H9 (cell line): Measurements from ENCODE around the gene TRABD. TPM values are rescaled to one million over a fixed set of nuclear protein-coding genes. Genes with fewer than 3 reads are reported as not detected.

Experiments
- DNase-seq: peaks from one replicate; pipeline ENCODE4 v3.0.0-alpha.2; 2017
- H2AFZ ChIP-seq: one replicate; pipeline ENCODE4 v1.6.1; 2013; ENCODE audit warnings: mild to moderate bottlenecking, low read length, control low read depth, moderate library complexity
- H2AK5ac ChIP-seq: 2 replicates; pipeline ENCODE4 v1.6.1; 2013; ENCODE audit warnings: low read length, control low read depth, mixed read lengths; ENCODE audit not compliant: insufficient read length
- H2BK120ac ChIP-seq: one replicate; pipeline ENCODE4 v1.6.1; 2013; ENCODE audit warnings: low read depth, mild to moderate bottlenecking, low read length, control low read depth, inconsistent platforms; ENCODE audit not compliant: poor library complexity, severe bottlenecking
- H2BK12ac ChIP-seq: 2 replicates; pipeline ENCODE4 v1.6.1; 2013; ENCODE audit warnings: low read length, control low read depth, mixed read lengths, low read depth; ENCODE audit not compliant: insufficient read length
- H2BK15ac ChIP-seq: 2 replicates; pipeline ENCODE4 v1.6.1; 2013; ENCODE audit warnings: low read depth, low read length, control low read depth
- H2BK20ac ChIP-seq: one replicate; pipeline ENCODE4 v1.6.1; 2013; ENCODE audit warnings: low read depth, mild to moderate bottlenecking, low read length, control low read depth, inconsistent platforms; ENCODE audit not compliant: poor library complexity, severe bottlenecking
- H2BK5ac ChIP-seq: 2 replicates; pipeline ENCODE4 v1.6.1; 2013; ENCODE audit warnings: low read length, control low read depth, mixed read lengths; ENCODE audit not compliant: insufficient read length
- H3K14ac ChIP-seq: 2 replicates; pipeline ENCODE4 v1.6.1; 2013; ENCODE audit warnings: low read length, control low read depth; ENCODE audit not compliant: insufficient read depth
- H3K18ac ChIP-seq: 2 replicates; pipeline ENCODE4 v1.6.1; 2013; ENCODE audit warnings: low read depth, mild to moderate bottlenecking, mixed read lengths, low read length, control low read depth; ENCODE audit not compliant: insufficient read length
- H3K23ac ChIP-seq: 2 replicates; pipeline ENCODE4 v1.6.1; 2013; ENCODE audit warnings: low read length, control low read depth, mixed read lengths, low read depth; ENCODE audit not compliant: insufficient read length
- H3K23me2 ChIP-seq: 2 replicates; pipeline ENCODE4 v1.6.1; 2013; ENCODE audit warnings: low read depth, mild to moderate bottlenecking, mixed read lengths, low read length, control low read depth; ENCODE audit not compliant: insufficient read length, poor library complexity, severe bottlenecking
- H3K27ac ChIP-seq: 2 replicates; pipeline ENCODE4 v1.5.1; 2013; ENCODE audit warnings: low read length, control low read depth, mixed read lengths, low read depth; ENCODE audit not compliant: insufficient read length
- H3K27me3 ChIP-seq: 2 replicates; pipeline ENCODE4 v1.6.1; 2013; ENCODE audit warnings: low read length, control low read depth, inconsistent platforms; ENCODE audit not compliant: insufficient read depth
- H3K4ac ChIP-seq: 2 replicates; pipeline ENCODE4 v1.6.1; 2013; ENCODE audit warnings: low read depth, mild to moderate bottlenecking, control low read depth, inconsistent platforms, low read length, moderate library complexity
- H3K4me1 ChIP-seq: 2 replicates; pipeline ENCODE4 v1.6.1; 2013; ENCODE audit warnings: low read length, control low read depth, inconsistent platforms; ENCODE audit not compliant: insufficient read depth
- H3K4me2 ChIP-seq: 2 replicates; pipeline ENCODE4 v1.6.1; 2013; ENCODE audit warnings: low read length, control low read depth, mixed read lengths; ENCODE audit not compliant: insufficient read length, insufficient read depth
- H3K56ac ChIP-seq: 2 replicates; pipeline ENCODE4 v1.6.1; 2013; ENCODE audit warnings: low read depth, mild to moderate bottlenecking, mixed read lengths, low read length, control low read depth; ENCODE audit not compliant: insufficient read length
- H3K79me1 ChIP-seq: 2 replicates; pipeline ENCODE4 v1.6.1; 2013; ENCODE audit warnings: low read depth, mild to moderate bottlenecking, moderate library complexity, low read length, control low read depth, inconsistent platforms; ENCODE audit not compliant: insufficient read depth, poor library complexity, severe bottlenecking
- H3K79me2 ChIP-seq: 2 replicates; pipeline ENCODE4 v1.6.1; 2013; ENCODE audit warnings: low read length, control low read depth, inconsistent platforms; ENCODE audit not compliant: insufficient read depth
- H3K9ac ChIP-seq: 2 replicates; pipeline ENCODE4 v1.6.1; 2013; ENCODE audit warnings: low read length, control low read depth, mixed read lengths; ENCODE audit not compliant: insufficient read length; ENCODE audit errors: extremely low read depth
- H3K9me3 ChIP-seq: one replicate; pipeline ENCODE4 v1.6.1; 2013; ENCODE audit warnings: low read depth, low read length, inconsistent platforms; ENCODE audit not compliant: control insufficient read depth
- H3T11ph ChIP-seq: one replicate; pipeline ENCODE4 v1.6.1; 2013; ENCODE audit warnings: mild to moderate bottlenecking, low read length, control low read depth, inconsistent platforms
- H4K20me1 ChIP-seq: one replicate; pipeline ENCODE4 v1.6.1; 2013; ENCODE audit not compliant: control insufficient read depth, insufficient read length, insufficient read depth
- H4K5ac ChIP-seq: 2 replicates; pipeline ENCODE4 v1.6.1; 2013; ENCODE audit warnings: low read depth, mild to moderate bottlenecking, mixed read lengths, low read length, control low read depth; ENCODE audit not compliant: insufficient read length
- H4K8ac ChIP-seq: replicated peaks from 2 replicates; pipeline ENCODE4 v1.6.1; 2013; ENCODE audit warnings: low read length, control low read depth, mixed read lengths, low read depth; ENCODE audit not compliant: insufficient read length
- H4K91ac ChIP-seq: 2 replicates; pipeline ENCODE4 v1.6.1; 2013; ENCODE audit warnings: low read depth, mild to moderate bottlenecking, moderate library complexity, mixed read lengths, low read length, control low read depth; ENCODE audit not compliant: insufficient read length
- H3K27ac Mint-ChIP-seq, 3 experiments: 2 replicates in 2 of 3; 3 replicates in 1 of 3; pipeline ENCODE4 v1.8.0; 2020 to 2021; ENCODE audit warnings: mixed read lengths in 3 of 3, mild to moderate bottlenecking in 1 of 3, moderate library complexity in 1 of 3
- H3K27me3 Mint-ChIP-seq: 2 replicates; pipeline ENCODE4 v1.8.0; 2021; ENCODE audit warnings: low read depth, mild to moderate bottlenecking, moderate library complexity, mixed read lengths
- H3K36me3 Mint-ChIP-seq, 3 experiments: 2 replicates in 2 of 3; 3 replicates in 1 of 3; pipeline ENCODE4 v1.8.0; 2020 to 2021; ENCODE audit warnings: low read depth in 3 of 3, mixed read lengths in 3 of 3; ENCODE audit not compliant: insufficient read depth in 1 of 3
- H3K4me1 Mint-ChIP-seq, 2 experiments: 2 replicates each; pipeline ENCODE4 v1.8.0; 2020; ENCODE audit warnings: mixed read lengths in 2 of 2
- H3K4me3 Mint-ChIP-seq, 2 experiments: 2 replicates in 1 of 2; 3 replicates in 1 of 2; pipeline ENCODE4 v1.8.0; 2020 to 2021; ENCODE audit warnings: mild to moderate bottlenecking in 2 of 2, mixed read lengths in 2 of 2, moderate library complexity in 1 of 2
- H3K9me3 Mint-ChIP-seq, 2 experiments: 2 replicates in 1 of 2; 3 replicates in 1 of 2; pipeline ENCODE4 v1.8.0; 2020; ENCODE audit warnings: mild to moderate bottlenecking in 2 of 2, mixed read lengths in 2 of 2, moderate library complexity in 1 of 2
- CTCF ChIP-seq: fragments of 200-600 bp; sonication (generic); conservative IDR thresholded peaks from 3 replicates; pipeline ENCODE4 v1.8.0; 2021; ENCODE audit warnings: antibody characterized with exemption, mild to moderate bottlenecking
- WGBS: extraction: QIAGEN DNeasy Blood & Tissue Kit; methylation state at CpG from one replicate; pipeline ENCODE4 v1.1.7; 2013; ENCODE audit warnings: missing lambda C conversion rate, low lambda C conversion rate, mixed read lengths; ENCODE audit not compliant: insufficient read length; ENCODE audit errors: extremely low coverage; 5-methylcytosine and 5-hydroxymethylcytosine counted together
- total RNA-seq: library from RNA; stranded (reverse); gene quantifications from 2 replicates; pipeline ENCODE4 v1.2.1, GENCODE V29; 2021

TRABD gene
- total RNA-seq, 1 experiment from 2014 or later = 47.8 TPM

GRCh38 chr22:50210378-50211139, 24.8 kb downstream of the TRABD start:
- Histone ChIP-seq H3K27ac (no peak overlapping the region), H2BK12ac (no peak overlapping the region), H2AK5ac (no peak overlapping the region), H3K4me1 (no peaks in the 10 kb centered on the region), H2BK20ac (no peak overlapping the region), H2AFZ (no peak overlapping the region), H4K20me1 (no peaks in the 10 kb centered on the region), H2BK120ac (no peak overlapping the region), H3K79me1 (no peaks in the 10 kb centered on the region), H4K91ac (no peak overlapping the region), H3K23ac (no peak overlapping the region), H3K14ac (no peak overlapping the region), H3K4me2 (no peak overlapping the region), H3K23me2 (no peaks in the 10 kb centered on the region), H3K4ac (no peak overlapping the region), H3K79me2 (peaks cover 3% of the 10 kb centered on the region; the same call in 1 of the 2 replicates), H4K5ac (no peak overlapping the region), H3K27me3 (no peaks in the 10 kb centered on the region), H3K18ac (no peak overlapping the region), H3T11ph (no peak overlapping the region), H3K9me3 (no peaks in the 10 kb centered on the region), H3K56ac (no peak overlapping the region), H2BK15ac (no peak overlapping the region), H4K8ac (no peak overlapping the region), H2BK5ac (no peak overlapping the region), H3K9ac (no peak overlapping the region)
- Mint-ChIP-seq H3K4me1 (peaks cover 2 to 6% of the 10 kb centered on the region in 2 experiments; a peak in 2 of 4 replicates), H3K4me3 (no peak overlapping the region), H3K27ac (no peak overlapping the region; a peak in 1 of 7 replicates), H3K36me3 (peaks cover 26 to 64% (median 61%) of the 10 kb centered on the region in 3 experiments; a peak in 6 of 7 replicates), H3K27me3 (no peaks in the 10 kb centered on the region), H3K9me3 (peaks cover 0 to 8% of the 10 kb centered on the region in 2 experiments; a peak in 1 of 5 replicates)
- no peak for TF ChIP-seq CTCF
- no peak for DNase-seq
- WGBS = no CpG with 5 or more reads among the region's 32 CpGs
